Mesodermal cell (in vitro differentiated cells): ENCODE data around the gene GSG1L.

Experiments
- H3K27ac ChIP-seq: 2 replicates; pipeline ENCODE4 v1.7.0; 2013; ENCODE audit warnings: mild to moderate bottlenecking, low read depth, low read length, moderate library complexity; ENCODE audit not compliant: severe bottlenecking
- H3K36me3 ChIP-seq: 2 replicates; pipeline ENCODE4 v1.7.1; 2013; ENCODE audit warnings: mild to moderate bottlenecking, low read length, moderate library complexity; ENCODE audit not compliant: control insufficient read depth, insufficient read depth
- H3K4me1 ChIP-seq: one replicate; pipeline ENCODE4 v1.7.1; 2013; ENCODE audit warnings: mild to moderate bottlenecking, low read length; ENCODE audit not compliant: insufficient read depth, control insufficient read depth, poor library complexity, severe bottlenecking
- H3K4me3 ChIP-seq: 2 replicates; pipeline ENCODE4 v1.7.0; 2013; ENCODE audit warnings: low read length, control low read depth, mild to moderate bottlenecking; ENCODE audit not compliant: insufficient read depth, poor library complexity, severe bottlenecking; ENCODE audit errors: extremely low read depth
- H3K9me3 ChIP-seq: 2 replicates; pipeline ENCODE4 v1.7.1; 2013; ENCODE audit warnings: mild to moderate bottlenecking, low read length, moderate library complexity; ENCODE audit not compliant: control insufficient read depth
- WGBS, 2 experiments: methylation state at CpG; one replicate each; pipeline ENCODE4 v1.1.5; 2013; ENCODE audit warnings: missing lambda C conversion rate in 2 of 2; ENCODE audit not compliant: insufficient coverage in 2 of 2; 5-methylcytosine and 5-hydroxymethylcytosine counted together

GSG1L gene

GRCh38 chr16:27869411-27869810 lies 194.1 kb downstream of the GSG1L start:
- 81 to 90% methylated on average over 1 of the region's 1 CpG for WGBS, 2 experiments

GRCh38 chr16:27868180-27868579 lies 195.3 kb downstream of the GSG1L start:
- Histone ChIP-seq H3K9me3 (peaks cover under 1% of the 10 kb centered on the region), H3K36me3 (no peaks in the 10 kb centered on the region), H3K4me1 (no peaks in the 10 kb centered on the region), H3K4me3 (no peak overlapping the region), H3K27ac (no peak overlapping the region)
- 100% methylated on average over 2 to 3 of the region's 7 CpGs for WGBS, 2 experiments

More at GRCh38 chr16:27869411-27869810, 194.1 kb downstream of the GSG1L start:
- H3K9me3 ChIP-seq, result peaks cover 13% of the 10 kb centered on the region
- H3K36me3 ChIP-seq, result no peaks in the 10 kb centered on the region
- H3K27ac ChIP-seq, result no peak overlapping the region
- no peaks in the 10 kb centered on the region for H3K4me1 ChIP-seq
- no peak overlapping the region for H3K4me3 ChIP-seq

GRCh38 chr16:27867122-27868110 lies 196.1 kb downstream of the GSG1L start:
- Histone ChIP-seq H3K27ac (no peak overlapping the region), H3K36me3 (no peaks in the 10 kb centered on the region), H3K4me3 (no peak overlapping the region), H3K4me1 (no peaks in the 10 kb centered on the region), H3K9me3 (no peaks in the 10 kb centered on the region)
- WGBS, 2 experiments, result 32 to 33% methylated on average over 19 of the region's 19 CpGs

GRCh38 chr16:27863377-27863776 lies 200.1 kb downstream of the GSG1L start:
- H3K4me3 ChIP-seq, result no peak overlapping the region

GRCh38 chr16:27862953-27863352 lies 200.6 kb downstream of the GSG1L start:
- no peaks in the 10 kb centered on the region for H3K36me3 ChIP-seq
- H3K4me3 ChIP-seq, result no peak overlapping the region
- H3K9me3 ChIP-seq, result no peaks in the 10 kb centered on the region
- no peak overlapping the region for H3K27ac ChIP-seq
- WGBS, 2 experiments, result no CpG with 5 or more reads among the region's 1 CpG
- no peaks in the 10 kb centered on the region for H3K4me1 ChIP-seq

More at GRCh38 chr16:27863377-27863776, 200.1 kb downstream of the GSG1L start:
- H3K27ac ChIP-seq, result no peak overlapping the region
- 78% methylated on average over 1 of the region's 1 CpG; no CpG with 5 or more reads in 1 of the 2 experiments for WGBS, 2 experiments
- no peaks in the 10 kb centered on the region for H3K36me3 ChIP-seq
- H3K4me1 ChIP-seq, result no peaks in the 10 kb centered on the region
- H3K9me3 ChIP-seq, result no peaks in the 10 kb centered on the region

- WGBS, 2 experiments, result 88 to 95% methylated on average over 7 of the region's 7 CpGs
- Histone ChIP-seq H3K36me3 (no peaks in the 10 kb centered on the region), H3K4me3 (no peak overlapping the region), H3K4me1 (no peaks in the 10 kb centered on the region), H3K9me3 (no peaks in the 10 kb centered on the region), H3K27ac (no peak overlapping the region)
These were observed 203.4 kb downstream of the GSG1L start for GRCh38 chr16:27860091-27860490.

- Histone ChIP-seq H3K4me3 (no peak overlapping the region), H3K36me3 (no peaks in the 10 kb centered on the region), H3K4me1 (no peaks in the 10 kb centered on the region), H3K27ac (no peak overlapping the region), H3K9me3 (no peaks in the 10 kb centered on the region)
- WGBS, 2 experiments, result 61 to 64% methylated on average over 6 to 8 of the region's 8 CpGs
These were observed 204.5 kb downstream of the GSG1L start for GRCh38 chr16:27859020-27859419.

GRCh38 chr16:27853651-27854050 lies 209.9 kb downstream of the GSG1L start:
- no peaks in the 10 kb centered on the region for H3K9me3 ChIP-seq
- H3K27ac ChIP-seq, result no peak overlapping the region
- H3K4me3 ChIP-seq, result no peak overlapping the region
- WGBS, 2 experiments, result 86 to 94% methylated on average over 2 to 3 of the region's 3 CpGs
- H3K4me1 ChIP-seq, result peaks cover 4% of the 10 kb centered on the region
- H3K36me3 ChIP-seq, result no peaks in the 10 kb centered on the region

- Histone ChIP-seq H3K4me1 (peaks cover 4% of the 10 kb centered on the region), H3K4me3 (no peak overlapping the region), H3K36me3 (no peaks in the 10 kb centered on the region), H3K27ac (no peak overlapping the region), H3K9me3 (no peaks in the 10 kb centered on the region)
- WGBS, 2 experiments, result 83 to 88% methylated on average over 7 to 8 of the region's 9 CpGs
These were observed 210.4 kb downstream of the GSG1L start for GRCh38 chr16:27853101-27853500.

- no peak overlapping the region for H3K4me3 ChIP-seq
- H3K27ac ChIP-seq, result no peak overlapping the region
- WGBS, 2 experiments, result 80 to 88% methylated on average over 5 to 13 of the region's 13 CpGs
- H3K36me3 ChIP-seq, result no peaks in the 10 kb centered on the region
- peaks cover 4% of the 10 kb centered on the region for H3K4me1 ChIP-seq
- no peaks in the 10 kb centered on the region for H3K9me3 ChIP-seq
These were observed 210.8 kb downstream of the GSG1L start for GRCh38 chr16:27852681-27853080.

GRCh38 chr16:27852116-27852515 lies 211.4 kb downstream of the GSG1L start:
- H3K4me3 ChIP-seq, result no peak overlapping the region
- no peaks in the 10 kb centered on the region for H3K36me3 ChIP-seq
- peaks cover 4% of the 10 kb centered on the region for H3K4me1 ChIP-seq
- no peak overlapping the region for H3K27ac ChIP-seq
- WGBS, 2 experiments, result 81 to 91% methylated on average over 6 of the region's 7 CpGs
- H3K9me3 ChIP-seq, result no peaks in the 10 kb centered on the region
